Measurements from ENCODE around the gene NEU1.

DNA sequence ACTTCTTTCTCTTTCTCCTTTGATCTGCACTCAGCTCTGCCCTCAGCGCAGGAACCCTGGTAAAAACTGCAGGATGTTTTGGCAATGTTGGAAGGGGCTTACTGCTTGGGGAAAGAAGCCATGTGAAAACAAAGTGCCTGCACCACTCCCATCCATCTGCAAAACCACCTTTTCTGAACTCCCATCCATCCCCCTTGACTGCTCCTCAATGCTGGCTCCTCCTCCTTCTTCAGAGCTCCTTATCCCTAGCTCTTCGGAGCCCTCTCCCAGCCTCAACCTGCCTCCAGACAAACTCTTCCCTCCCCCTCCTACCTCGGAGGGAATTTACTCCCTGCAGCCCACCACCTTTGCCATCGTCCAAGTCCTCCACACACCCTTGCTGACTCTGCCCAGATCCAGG lies 43.5 kb upstream of the NEU1 start:
- TF ChIP-seq CTCF (conservative IDR thresholded peaks at IDR 0.05; ENCODE audit: low read length) (no peak), EZH2phosphoT487 (IDR thresholded peaks at IDR 0.05; ENCODE audit: borderline replicate concordance, low read depth, low read length) (no peak)

All from OCI-LY7 (cell line).